Vein endothelial cell (primary cell): Measurements from ENCODE around the gene GLS2. TPM values are rescaled to one million over a fixed set of nuclear protein-coding genes. Genes with fewer than 3 reads are reported as not detected.

Experiments
- total RNA-seq: library from RNA; depleted of rRNA; stranded (reverse); fragments of >200 nt; gene quantifications from 2 replicates; pipeline ENCODE4 v1.2.3, GENCODE V29; 2012

Gene GLS2
- not detected in 2 replicates for total RNA-seq

DNA sequence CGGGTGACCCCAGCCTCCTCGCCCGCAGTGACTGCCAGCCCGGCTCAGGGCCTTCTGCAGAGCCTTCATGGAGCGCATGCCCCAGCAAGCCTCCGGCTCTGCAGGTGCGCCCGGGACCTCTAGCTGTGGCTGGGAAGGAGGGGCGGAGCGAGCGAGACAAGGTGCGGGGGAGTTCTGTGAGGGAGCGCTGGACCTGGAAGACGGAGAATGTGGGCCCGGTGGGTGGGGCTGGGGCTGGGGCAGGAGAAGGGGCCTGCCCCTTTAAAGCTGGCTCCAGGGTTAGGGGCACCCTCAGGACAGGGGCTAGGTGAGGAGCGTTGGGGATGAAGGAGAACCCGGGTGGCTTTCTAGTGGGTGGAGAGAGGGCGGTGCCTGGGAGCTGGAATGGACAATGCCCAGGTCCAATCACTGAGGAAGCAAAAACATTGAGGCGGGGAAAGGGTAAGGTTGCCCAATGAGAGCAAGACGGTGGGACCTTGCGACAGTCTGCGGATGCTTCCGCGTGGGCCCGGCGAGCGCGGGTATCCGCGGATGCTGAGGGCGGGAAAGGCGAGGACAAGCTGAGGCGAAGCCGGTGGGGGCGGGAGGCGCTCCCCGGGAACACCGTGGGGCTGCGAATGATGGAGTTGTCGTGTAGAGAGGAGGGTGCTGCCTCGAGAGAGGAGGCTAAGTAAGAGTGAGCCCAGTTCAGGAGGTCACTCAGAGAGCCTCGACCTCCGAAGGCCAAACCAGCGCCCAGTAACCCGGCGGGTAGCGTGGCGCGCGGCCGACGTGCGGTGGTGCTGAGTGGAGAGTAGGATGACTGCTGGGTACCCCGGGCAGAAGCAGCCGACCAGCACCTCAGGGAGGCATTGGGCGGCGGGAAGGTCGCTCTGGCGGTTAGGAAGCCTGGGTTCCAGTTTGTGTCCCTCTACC is at the start of gene GLS2:
Gene GLS2, minus strand, starts transcription at position 121 of the 915 bp plus-strand sequence. Its CDS starts 43 bp downstream, at position 78.

DNA sequence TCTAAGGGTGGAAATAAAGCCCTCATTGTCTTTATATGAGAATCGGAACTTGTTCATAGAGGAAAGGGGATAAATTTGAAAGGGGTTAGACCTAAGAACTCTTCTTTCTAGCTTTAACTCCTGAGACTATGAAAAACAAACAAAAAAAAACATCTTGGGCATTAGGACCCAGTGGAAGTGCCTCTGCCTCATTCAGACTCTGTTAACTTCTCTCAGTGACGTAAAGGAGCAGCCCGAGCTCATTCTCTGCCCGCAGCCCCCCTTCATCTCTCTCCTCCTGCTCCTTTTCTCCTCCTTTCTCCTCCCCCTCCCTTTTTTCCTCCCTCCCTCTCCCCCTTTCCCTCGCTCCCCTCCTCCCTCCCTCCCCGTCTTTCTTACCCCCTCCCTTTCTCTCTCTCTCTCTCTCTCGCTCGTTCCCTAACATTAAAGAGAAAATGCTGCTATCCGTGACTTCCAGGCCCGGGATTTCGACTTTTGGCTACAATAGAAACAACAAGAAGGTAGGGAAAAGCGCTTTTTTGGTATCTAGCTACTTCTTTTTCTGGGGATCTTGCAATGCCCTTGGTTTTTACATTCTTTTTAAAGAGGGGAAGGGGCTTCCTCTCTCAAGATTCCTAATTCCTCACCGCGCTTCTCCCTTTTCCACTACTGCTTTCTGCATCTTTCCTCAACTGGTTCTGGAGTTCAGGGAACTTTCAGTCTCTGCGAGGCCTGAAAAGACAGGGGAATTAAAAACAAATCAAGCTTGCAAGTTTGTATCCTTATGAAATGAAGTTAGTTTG is 33.8 kb upstream of the GLS2 start, which contains the start of gene RBMS2:
Gene RBMS2, plus strand, starts transcription at position 231 of the 782 bp plus-strand sequence. Its CDS starts 204 bp downstream, at position 435.

DNA sequence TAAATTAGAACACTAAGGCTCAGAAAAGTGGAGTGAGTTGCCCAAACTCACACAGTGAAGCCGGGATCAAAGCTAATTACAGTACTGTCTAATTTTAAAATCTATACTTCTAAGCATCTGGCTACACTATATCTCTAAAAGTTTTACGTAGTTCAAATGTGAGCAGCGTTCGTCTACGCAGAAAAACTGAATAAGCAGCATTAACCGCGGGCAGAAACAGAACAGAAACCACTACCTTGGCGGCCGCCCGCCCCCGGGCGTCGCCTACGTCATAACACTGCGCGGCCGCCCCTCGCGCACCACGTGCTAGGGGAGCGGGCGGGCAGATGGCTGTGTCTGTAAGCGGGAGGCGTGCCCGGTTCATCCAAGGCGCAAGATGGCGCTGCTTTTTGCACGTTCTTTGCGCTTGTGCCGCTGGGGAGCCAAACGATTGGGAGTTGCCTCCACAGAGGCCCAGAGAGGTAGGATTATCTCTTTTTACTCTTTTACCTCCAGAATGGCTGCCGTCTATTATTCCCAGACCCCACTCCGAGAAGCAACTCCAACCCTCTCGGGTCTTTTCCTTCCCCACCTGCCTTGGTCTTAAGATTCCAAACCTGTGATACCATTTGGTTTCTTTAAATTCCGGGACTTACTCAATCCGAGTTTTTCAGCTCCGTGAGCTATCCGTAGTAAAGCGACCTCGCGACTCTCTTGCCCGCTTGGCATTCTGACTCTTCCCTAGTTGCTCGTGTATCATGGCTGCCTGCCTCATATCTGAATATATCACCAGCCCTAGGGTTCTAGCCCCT is 19.6 kb downstream of the GLS2 start, which contains the start of gene SPRYD4:
Gene SPRYD4, plus strand, starts transcription at position 363 of the 791 bp plus-strand sequence. Its CDS starts 14 bp downstream, at position 377.

GRCh38 chr12:56454557-56454956 is 33.4 kb downstream of the GLS2 start, which contains the start of gene MIP:
Gene MIP, minus strand, starts transcription at chr12:56454657. Its CDS starts 44 bp downstream, at chr12:56454613.

GRCh38 chr12:56448860-56449621 is 38.9 kb downstream of the GLS2 start, which contains the start of gene TIMELESS:
Gene TIMELESS, minus strand, starts transcription at chr12:56449426. Its CDS starts 15,256 bp downstream, at chr12:56434170.

Other genes with a start within 250 kb of the GLS2 start
- 23.8 and 27.5 TPM in 2 replicates for gene ANKRD52, start 229.8 kb downstream of the GLS2 start, total RNA-seq
- 7.8 and 11.7 TPM in 2 replicates for gene COQ10A, start 221.2 kb downstream of the GLS2 start, total RNA-seq
- 213 and 238 TPM in 2 replicates for gene CS, start 187.8 kb downstream of the GLS2 start, total RNA-seq
- 102 and 107 TPM in 2 replicates for gene CNPY2, start 172.2 kb downstream of the GLS2 start, total RNA-seq
- 11.8 and 16.3 TPM in 2 replicates for gene PAN2, start 154.2 kb downstream of the GLS2 start, total RNA-seq
- gene IL23A, start 149.3 kb downstream of the GLS2 start, total RNA-seq, result 0.76 TPM in 1 of 2 replicates, not detected in the other
- gene STAT2, start 128.1 kb downstream of the GLS2 start, total RNA-seq, result 69.4 and 94.7 TPM in 2 replicates
- not detected in 2 replicates for gene APOF, start 125.3 kb downstream of the GLS2 start, total RNA-seq
- gene TIMELESS, start 38.7 kb downstream of the GLS2 start, total RNA-seq, result 5.2 and 7.5 TPM in 2 replicates
- gene MIP, start 33.5 kb downstream of the GLS2 start, total RNA-seq, result 0.29 TPM in 1 of 2 replicates, not detected in the other
- 2.6 and 3.4 TPM in 2 replicates for gene SPRYD4, start 19.6 kb downstream of the GLS2 start, total RNA-seq
- 49.0 and 59.4 TPM in 2 replicates for gene RBMS2, start 33.7 kb upstream of the GLS2 start, total RNA-seq
- gene BAZ2A, start 142.2 kb upstream of the GLS2 start, total RNA-seq, result 56.8 and 60.8 TPM in 2 replicates
- 493 and 570 TPM in 2 replicates for gene ATP5F1B, start 157.8 kb upstream of the GLS2 start, total RNA-seq
- 85.3 and 123 TPM in 2 replicates for gene PTGES3, start 200.1 kb upstream of the GLS2 start, total RNA-seq
- 1,082 and 1,143 TPM in 2 replicates for gene NACA, start 237.1 kb upstream of the GLS2 start, total RNA-seq